GM23338 (cell line): ENCODE data around the gene NELFB.

ENCODE experiments used
- CREB1 ChIP-seq: fragments of 250-450 bp; sonication (Bioruptor Pico); IDR thresholded peaks from 2 replicates; pipeline ENCODE4 v1.5.0; 2020; ENCODE audit warnings: low read depth, mild to moderate bottlenecking, moderate library complexity
- CTCF ChIP-seq, 2 experiments: fragments of 200-600 bp in 1 of 2; sonication (generic) in 1 of 2; conservative IDR thresholded peaks; 2 replicates each; pipeline versions ENCODE4 v1.5.1 to v1.6.1; 2016 to 2017; ENCODE audit warnings: antibody characterized with exemption in 2 of 2, low read depth in 2 of 2, mild to moderate bottlenecking in 2 of 2, moderate library complexity in 1 of 2
- EZH2 ChIP-seq: fragments of 200-600 bp; sonication (generic); IDR thresholded peaks from one replicate; pipeline ENCODE4 v1.8.0; 2017; ENCODE audit warnings: antibody characterized with exemption, mild to moderate bottlenecking, low read depth; ENCODE audit not compliant: unreplicated experiment
- POLR2AphosphoS5 ChIP-seq: IDR thresholded peaks from 2 replicates; pipeline ENCODE4 v1.6.1; 2016; ENCODE audit warnings: antibody characterized with exemption, low read depth
- STAT1 ChIP-seq: IDR thresholded peaks from one replicate; pipeline ENCODE4 v1.6.1; 2016; ENCODE audit warnings: antibody characterized with exemption; ENCODE audit not compliant: unreplicated experiment
- ZNF331 ChIP-seq: fragments of 250-450 bp; sonication (Bioruptor Pico); IDR thresholded peaks from 2 replicates; pipeline ENCODE4 v1.5.0; 2020; ENCODE audit warnings: low read depth, mild to moderate bottlenecking, moderate library complexity
- TF ChIP-seq, protein P1 (sequence below): IDR thresholded peaks from one replicate; pipeline ENCODE4 v1.6.1; 2018; ENCODE audit warnings: antibody characterized with exemption; ENCODE audit not compliant: unreplicated experiment

DNA sequence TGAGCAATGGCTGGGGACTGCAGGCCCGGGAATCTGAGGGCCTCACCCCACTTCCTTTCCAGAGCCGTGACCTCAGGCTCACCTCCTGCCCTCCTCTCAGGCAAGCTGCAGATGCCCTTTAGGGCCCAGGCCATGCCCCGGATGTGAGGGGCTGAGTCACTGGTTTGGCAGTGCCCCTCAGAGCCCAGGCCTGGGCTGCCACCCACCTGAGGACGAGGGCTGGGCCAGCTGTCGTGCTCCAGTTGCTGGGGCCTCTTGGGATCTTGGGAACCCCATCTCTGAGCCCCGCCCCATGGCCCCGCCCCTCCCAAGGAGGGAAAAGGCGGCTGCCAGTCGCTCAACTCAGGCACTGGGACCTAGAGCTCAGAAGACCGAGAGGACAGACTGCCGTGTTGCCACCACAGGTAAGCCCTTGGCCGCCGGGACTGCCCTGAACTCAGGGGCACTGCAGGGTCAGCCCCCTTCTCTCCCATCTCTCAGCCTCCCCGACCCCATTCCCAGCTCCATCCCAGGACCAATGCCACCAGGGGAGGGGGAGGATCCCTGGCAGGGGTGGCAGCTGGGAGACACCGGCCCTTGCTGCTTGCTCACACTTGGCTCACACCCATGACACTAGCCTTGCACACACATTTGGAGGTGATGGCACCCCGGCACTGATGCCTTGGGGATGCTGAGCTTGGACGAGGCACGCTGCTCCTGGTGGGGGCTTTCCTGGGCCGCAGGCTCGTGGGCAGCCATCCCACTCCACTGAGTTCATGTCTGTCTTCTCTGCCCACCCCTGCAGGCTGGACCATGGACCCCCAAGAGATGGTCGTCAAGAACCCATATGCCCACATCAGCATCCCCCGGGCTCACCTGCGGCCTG is 30.1 kb upstream of the NELFB start, which contains the start of gene CYSRT1:
- TF ChIP-seq POLR2AphosphoS5 (no peak), CTCF (conservative IDR thresholded peaks at IDR 0.05; ENCODE audit: low read depth in 2 of 2) (no peak), STAT1 (no peak), EZH2 (no peak), CREB1 (CRISPR knock-in tag) (no peak), ZNF331 (CRISPR knock-in tag) (no peak)
- TF ChIP-seq, protein P1, sequence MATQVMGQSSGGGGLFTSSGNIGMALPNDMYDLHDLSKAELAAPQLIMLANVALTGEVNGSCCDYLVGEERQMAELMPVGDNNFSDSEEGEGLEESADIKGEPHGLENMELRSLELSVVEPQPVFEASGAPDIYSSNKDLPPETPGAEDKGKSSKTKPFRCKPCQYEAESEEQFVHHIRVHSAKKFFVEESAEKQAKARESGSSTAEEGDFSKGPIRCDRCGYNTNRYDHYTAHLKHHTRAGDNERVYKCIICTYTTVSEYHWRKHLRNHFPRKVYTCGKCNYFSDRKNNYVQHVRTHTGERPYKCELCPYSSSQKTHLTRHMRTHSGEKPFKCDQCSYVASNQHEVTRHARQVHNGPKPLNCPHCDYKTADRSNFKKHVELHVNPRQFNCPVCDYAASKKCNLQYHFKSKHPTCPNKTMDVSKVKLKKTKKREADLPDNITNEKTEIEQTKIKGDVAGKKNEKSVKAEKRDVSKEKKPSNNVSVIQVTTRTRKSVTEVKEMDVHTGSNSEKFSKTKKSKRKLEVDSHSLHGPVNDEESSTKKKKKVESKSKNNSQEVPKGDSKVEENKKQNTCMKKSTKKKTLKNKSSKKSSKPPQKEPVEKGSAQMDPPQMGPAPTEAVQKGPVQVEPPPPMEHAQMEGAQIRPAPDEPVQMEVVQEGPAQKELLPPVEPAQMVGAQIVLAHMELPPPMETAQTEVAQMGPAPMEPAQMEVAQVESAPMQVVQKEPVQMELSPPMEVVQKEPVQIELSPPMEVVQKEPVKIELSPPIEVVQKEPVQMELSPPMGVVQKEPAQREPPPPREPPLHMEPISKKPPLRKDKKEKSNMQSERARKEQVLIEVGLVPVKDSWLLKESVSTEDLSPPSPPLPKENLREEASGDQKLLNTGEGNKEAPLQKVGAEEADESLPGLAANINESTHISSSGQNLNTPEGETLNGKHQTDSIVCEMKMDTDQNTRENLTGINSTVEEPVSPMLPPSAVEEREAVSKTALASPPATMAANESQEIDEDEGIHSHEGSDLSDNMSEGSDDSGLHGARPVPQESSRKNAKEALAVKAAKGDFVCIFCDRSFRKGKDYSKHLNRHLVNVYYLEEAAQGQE, result no peak
